HepG2 (cell line): ENCODE data around the gene CCM2L. TPM values are rescaled to one million over a fixed set of nuclear protein-coding genes. Genes with fewer than 3 reads are reported as not detected.

Experiments used
- CC2D1A ChIP-seq: sonication (generic); formaldehyde crosslinking; IDR thresholded peaks from 2 replicates; pipeline ENCODE4 v1.8.1; 2023; ENCODE audit warnings: mild to moderate bottlenecking, missing genetic modification reagents
- ELF1 ChIP-seq: sonication (generic); formaldehyde crosslinking; IDR thresholded peaks from 2 replicates; pipeline ENCODE4 v1.4.0; 2020; ENCODE audit warnings: missing genetic modification reagents
- KAT2B ChIP-seq: fragments of 150-350 bp; IDR thresholded peaks from 2 replicates; pipeline ENCODE4 v1.6.1; 2014; ENCODE audit warnings: low read depth, low read length, borderline replicate concordance
- KLF12 ChIP-seq: sonication (generic); formaldehyde crosslinking; IDR thresholded peaks from 2 replicates; pipeline ENCODE4 v1.4.0; 2020; ENCODE audit warnings: missing genetic modification reagents, borderline replicate concordance
- NAIF1 ChIP-seq: sonication (generic); formaldehyde crosslinking; IDR thresholded peaks from 2 replicates; pipeline ENCODE4 v1.5.0; 2020; ENCODE audit warnings: mild to moderate bottlenecking, missing genetic modification reagents, borderline replicate concordance
- RAD21 ChIP-seq: fragments of 450-650 bp; formaldehyde crosslinking; IDR thresholded peaks from 2 replicates; pipeline ENCODE4 v1.5.0; 2020; ENCODE audit warnings: mild to moderate bottlenecking
- RFX3 ChIP-seq: IDR thresholded peaks from 2 replicates; pipeline ENCODE4 v1.6.1; 2016; ENCODE audit warnings: missing biosample characterization, missing genetic modification reagents
- SRSF4 ChIP-seq: fragments of 200-400 bp; formaldehyde crosslinking; IDR thresholded peaks from one replicate; pipeline ENCODE4 v1.6.1; 2018; ENCODE audit warnings: mild to moderate bottlenecking, low read depth, low read length, moderate library complexity; ENCODE audit not compliant: poor library complexity, severe bottlenecking
- ZBTB38 ChIP-seq: sonication (generic); formaldehyde crosslinking; IDR thresholded peaks from 2 replicates; pipeline ENCODE4 v1.5.1; 2020; ENCODE audit warnings: mild to moderate bottlenecking, missing genetic modification reagents
- ZFYVE20 ChIP-seq: sonication (generic); formaldehyde crosslinking; IDR thresholded peaks from 2 replicates; pipeline ENCODE4 v1.8.0; 2023; ENCODE audit warnings: low read depth, mild to moderate bottlenecking, moderate library complexity, missing genetic modification reagents, borderline replicate concordance
- ZNF101 ChIP-seq: sonication (generic); formaldehyde crosslinking; IDR thresholded peaks from 2 replicates; pipeline ENCODE4 v1.4.0; 2020; ENCODE audit warnings: mild to moderate bottlenecking, low read depth, missing genetic modification reagents, borderline replicate concordance
- ZNF441 ChIP-seq: sonication (generic); formaldehyde crosslinking; IDR thresholded peaks from 2 replicates; pipeline ENCODE4 v1.7.0; 2021; ENCODE audit warnings: missing genetic modification reagents, borderline replicate concordance
- ZNF713 ChIP-seq: sonication (generic); formaldehyde crosslinking; IDR thresholded peaks from 2 replicates; pipeline ENCODE4 v1.4.0; 2020; ENCODE audit warnings: mild to moderate bottlenecking, missing genetic modification reagents
- ZZZ3 ChIP-seq: sonication (generic); formaldehyde crosslinking; IDR thresholded peaks from 2 replicates; pipeline ENCODE4 v1.4.0; 2020; ENCODE audit warnings: missing genetic modification reagents, mild to moderate bottlenecking, borderline replicate concordance
- polyA plus RNA-seq, 8 experiments: library from polyadenylated mRNA; depleted of rRNA in 3 of 8; stranded (reverse) in 7 of 8; unstranded in 1 of 8; fragments of >200 nt; fragmentation: Illumina TruSeq in 4 of 8; extraction: Trizol in 4 of 8; gene quantifications; 2 replicates each; pipeline versions ENCODE4 v1.2.1 to v1.2.3, GENCODE V29; 2011 to 2016; ENCODE audit warnings: low read depth in 4 of 8, missing spikeins in 1 of 8, mixed read lengths in 1 of 8; ENCODE audit not compliant: insufficient read depth in 1 of 8
- total RNA-seq, 5 experiments: library from RNA; depleted of rRNA; stranded (reverse); fragments of >200 nt; fragmentation: Illumina TruSeq; extraction: Trizol; gene quantifications; 2 replicates each; pipeline ENCODE4 v1.2.3, GENCODE V29; 2016; ENCODE audit warnings: low read depth in 1 of 5
- TF ChIP-seq, protein P1 (sequence below): sonication (generic); formaldehyde crosslinking; IDR thresholded peaks from 2 replicates; pipeline ENCODE4 v1.4.0; 2020; ENCODE audit warnings: missing genetic modification reagents, low read depth, mild to moderate bottlenecking, borderline replicate concordance
- TF ChIP-seq, protein P2 (sequence below): sonication (generic); formaldehyde crosslinking; IDR thresholded peaks from 2 replicates; pipeline ENCODE4 v1.4.0; 2020; ENCODE audit warnings: missing genetic modification reagents, borderline replicate concordance
- TF ChIP-seq, protein P3 (sequence below): sonication (generic); formaldehyde crosslinking; IDR thresholded peaks from 2 replicates; pipeline ENCODE4 v1.4.0; 2020; ENCODE audit warnings: missing genetic modification reagents
- TF ChIP-seq, protein P4 (sequence below): sonication (generic); formaldehyde crosslinking; IDR thresholded peaks from 2 replicates; pipeline ENCODE4 v1.4.0; 2020; ENCODE audit warnings: missing genetic modification reagents; ENCODE audit errors: not compliant biosample characterization
- TF ChIP-seq, protein P5 (sequence below): sonication (generic); formaldehyde crosslinking; IDR thresholded peaks from 2 replicates; pipeline ENCODE4 v1.8.1; 2022; ENCODE audit warnings: low read depth, mild to moderate bottlenecking, missing genetic modification reagents
- TF ChIP-seq, protein P6 (sequence below): sonication (generic); formaldehyde crosslinking; IDR thresholded peaks from 2 replicates; pipeline ENCODE4 v1.5.0; 2020; ENCODE audit warnings: mild to moderate bottlenecking, missing genetic modification reagents

The CCM2L gene
- total and polyA plus RNA-seq, 2 of the 13 experiments (the other 11 are each of a cell fraction or from before 2014, with no cell fraction given): 0.15 TPM; not detected in 1

DNA sequence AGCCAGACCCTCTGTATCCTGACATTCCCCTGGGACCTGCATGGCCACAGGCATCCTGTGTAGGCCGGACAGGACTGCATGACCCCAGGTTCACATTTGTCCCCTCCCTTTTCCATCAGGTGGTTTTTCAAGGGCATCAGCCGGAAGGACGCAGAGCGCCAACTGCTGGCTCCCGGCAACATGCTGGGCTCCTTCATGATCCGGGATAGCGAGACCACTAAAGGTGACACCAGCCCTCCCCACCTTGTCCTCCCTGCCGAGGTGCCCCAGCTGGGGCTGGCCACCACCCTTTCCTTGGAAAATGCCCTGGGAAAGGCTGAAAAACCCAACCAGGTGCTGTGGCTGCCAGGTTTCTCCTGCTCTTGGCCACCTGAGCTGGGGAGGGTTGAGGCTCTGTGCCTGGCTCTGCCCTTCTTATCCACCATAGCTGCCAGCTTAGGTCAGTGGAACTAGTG, 69.4 kb downstream of the CCM2L start (continued):
- TF ChIP-seq, protein P1, sequence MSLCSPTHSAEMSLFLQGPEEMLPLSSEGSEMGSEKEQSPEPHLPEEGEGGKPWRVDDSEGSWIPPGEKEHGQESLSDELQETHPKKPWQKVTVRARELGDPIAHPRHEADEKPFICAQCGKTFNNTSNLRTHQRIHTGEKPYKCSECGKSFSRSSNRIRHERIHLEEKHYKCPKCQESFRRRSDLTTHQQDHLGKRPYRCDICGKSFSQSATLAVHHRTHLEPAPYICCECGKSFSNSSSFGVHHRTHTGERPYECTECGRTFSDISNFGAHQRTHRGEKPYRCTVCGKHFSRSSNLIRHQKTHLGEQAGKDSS: no peak
- no peak for TF ChIP-seq ZBTB38 (CRISPR knock-in tag)
- TF ChIP-seq NAIF1 (CRISPR knock-in tag): no peak
- TF ChIP-seq, protein P2, sequence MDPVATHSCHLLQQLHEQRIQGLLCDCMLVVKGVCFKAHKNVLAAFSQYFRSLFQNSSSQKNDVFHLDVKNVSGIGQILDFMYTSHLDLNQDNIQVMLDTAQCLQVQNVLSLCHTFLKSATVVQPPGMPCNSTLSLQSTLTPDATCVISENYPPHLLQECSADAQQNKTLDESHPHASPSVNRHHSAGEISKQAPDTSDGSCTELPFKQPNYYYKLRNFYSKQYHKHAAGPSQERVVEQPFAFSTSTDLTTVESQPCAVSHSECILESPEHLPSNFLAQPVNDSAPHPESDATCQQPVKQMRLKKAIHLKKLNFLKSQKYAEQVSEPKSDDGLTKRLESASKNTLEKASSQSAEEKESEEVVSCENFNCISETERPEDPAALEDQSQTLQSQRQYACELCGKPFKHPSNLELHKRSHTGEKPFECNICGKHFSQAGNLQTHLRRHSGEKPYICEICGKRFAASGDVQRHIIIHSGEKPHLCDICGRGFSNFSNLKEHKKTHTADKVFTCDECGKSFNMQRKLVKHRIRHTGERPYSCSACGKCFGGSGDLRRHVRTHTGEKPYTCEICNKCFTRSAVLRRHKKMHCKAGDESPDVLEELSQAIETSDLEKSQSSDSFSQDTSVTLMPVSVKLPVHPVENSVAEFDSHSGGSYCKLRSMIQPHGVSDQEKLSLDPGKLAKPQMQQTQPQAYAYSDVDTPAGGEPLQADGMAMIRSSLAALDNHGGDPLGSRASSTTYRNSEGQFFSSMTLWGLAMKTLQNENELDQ (CRISPR knock-in tag): no peak
- TF ChIP-seq ZNF713 (CRISPR knock-in tag): no peak
- no peak for TF ChIP-seq ZNF101 (CRISPR knock-in tag)
- TF ChIP-seq RAD21: no peak; the same call in 1 of the 2 replicates
- TF ChIP-seq, protein P3, sequence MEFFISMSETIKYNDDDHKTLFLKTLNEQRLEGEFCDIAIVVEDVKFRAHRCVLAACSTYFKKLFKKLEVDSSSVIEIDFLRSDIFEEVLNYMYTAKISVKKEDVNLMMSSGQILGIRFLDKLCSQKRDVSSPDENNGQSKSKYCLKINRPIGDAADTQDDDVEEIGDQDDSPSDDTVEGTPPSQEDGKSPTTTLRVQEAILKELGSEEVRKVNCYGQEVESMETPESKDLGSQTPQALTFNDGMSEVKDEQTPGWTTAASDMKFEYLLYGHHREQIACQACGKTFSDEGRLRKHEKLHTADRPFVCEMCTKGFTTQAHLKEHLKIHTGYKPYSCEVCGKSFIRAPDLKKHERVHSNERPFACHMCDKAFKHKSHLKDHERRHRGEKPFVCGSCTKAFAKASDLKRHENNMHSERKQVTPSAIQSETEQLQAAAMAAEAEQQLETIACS (CRISPR knock-in tag): no peak
- no peak for TF ChIP-seq KLF12
- TF ChIP-seq, protein P4, sequence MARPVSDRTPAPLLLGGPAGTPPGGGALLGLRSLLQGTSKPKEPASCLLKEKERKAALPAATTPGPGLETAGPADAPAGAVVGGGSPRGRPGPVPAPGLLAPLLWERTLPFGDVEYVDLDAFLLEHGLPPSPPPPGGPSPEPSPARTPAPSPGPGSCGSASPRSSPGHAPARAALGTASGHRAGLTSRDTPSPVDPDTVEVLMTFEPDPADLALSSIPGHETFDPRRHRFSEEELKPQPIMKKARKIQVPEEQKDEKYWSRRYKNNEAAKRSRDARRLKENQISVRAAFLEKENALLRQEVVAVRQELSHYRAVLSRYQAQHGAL (CRISPR knock-in tag): peak; percentile 50
- TF ChIP-seq ZNF441: no peak
- TF ChIP-seq, protein P5, sequence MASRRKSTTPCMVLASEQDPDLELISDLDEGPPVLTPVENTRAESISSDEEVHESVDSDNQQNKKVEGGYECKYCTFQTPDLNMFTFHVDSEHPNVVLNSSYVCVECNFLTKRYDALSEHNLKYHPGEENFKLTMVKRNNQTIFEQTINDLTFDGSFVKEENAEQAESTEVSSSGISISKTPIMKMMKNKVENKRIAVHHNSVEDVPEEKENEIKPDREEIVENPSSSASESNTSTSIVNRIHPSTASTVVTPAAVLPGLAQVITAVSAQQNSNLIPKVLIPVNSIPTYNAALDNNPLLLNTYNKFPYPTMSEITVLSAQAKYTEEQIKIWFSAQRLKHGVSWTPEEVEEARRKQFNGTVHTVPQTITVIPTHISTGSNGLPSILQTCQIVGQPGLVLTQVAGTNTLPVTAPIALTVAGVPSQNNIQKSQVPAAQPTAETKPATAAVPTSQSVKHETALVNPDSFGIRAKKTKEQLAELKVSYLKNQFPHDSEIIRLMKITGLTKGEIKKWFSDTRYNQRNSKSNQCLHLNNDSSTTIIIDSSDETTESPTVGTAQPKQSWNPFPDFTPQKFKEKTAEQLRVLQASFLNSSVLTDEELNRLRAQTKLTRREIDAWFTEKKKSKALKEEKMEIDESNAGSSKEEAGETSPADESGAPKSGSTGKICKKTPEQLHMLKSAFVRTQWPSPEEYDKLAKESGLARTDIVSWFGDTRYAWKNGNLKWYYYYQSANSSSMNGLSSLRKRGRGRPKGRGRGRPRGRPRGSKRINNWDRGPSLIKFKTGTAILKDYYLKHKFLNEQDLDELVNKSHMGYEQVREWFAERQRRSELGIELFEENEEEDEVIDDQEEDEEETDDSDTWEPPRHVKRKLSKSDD (CRISPR knock-in tag): no peak
- TF ChIP-seq ZZZ3 (CRISPR knock-in tag): no peak
- peak; percentile 72 for TF ChIP-seq ELF1 (CRISPR knock-in tag)
- no peak for TF ChIP-seq CC2D1A
- no peak for TF ChIP-seq RFX3 (CRISPR knock-in tag)
- no peak for TF ChIP-seq ZFYVE20
- no peak for TF ChIP-seq KAT2B
- no peak for TF ChIP-seq SRSF4
- TF ChIP-seq, protein P6, sequence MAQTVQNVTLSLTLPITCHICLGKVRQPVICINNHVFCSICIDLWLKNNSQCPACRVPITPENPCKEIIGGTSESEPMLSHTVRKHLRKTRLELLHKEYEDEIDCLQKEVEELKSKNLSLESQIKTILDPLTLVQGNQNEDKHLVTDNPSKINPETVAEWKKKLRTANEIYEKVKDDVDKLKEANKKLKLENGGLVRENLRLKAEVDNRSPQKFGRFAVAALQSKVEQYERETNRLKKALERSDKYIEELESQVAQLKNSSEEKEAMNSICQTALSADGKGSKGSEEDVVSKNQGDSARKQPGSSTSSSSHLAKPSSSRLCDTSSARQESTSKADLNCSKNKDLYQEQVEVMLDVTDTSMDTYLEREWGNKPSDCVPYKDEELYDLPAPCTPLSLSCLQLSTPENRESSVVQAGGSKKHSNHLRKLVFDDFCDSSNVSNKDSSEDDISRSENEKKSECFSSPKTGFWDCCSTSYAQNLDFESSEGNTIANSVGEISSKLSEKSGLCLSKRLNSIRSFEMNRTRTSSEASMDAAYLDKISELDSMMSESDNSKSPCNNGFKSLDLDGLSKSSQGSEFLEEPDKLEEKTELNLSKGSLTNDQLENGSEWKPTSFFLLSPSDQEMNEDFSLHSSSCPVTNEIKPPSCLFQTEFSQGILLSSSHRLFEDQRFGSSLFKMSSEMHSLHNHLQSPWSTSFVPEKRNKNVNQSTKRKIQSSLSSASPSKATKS (CRISPR knock-in tag): no peak
